ENCODE data around the gene EPB41L5.
"Not testable (repeated sequence)": the region's sequence is repeated elsewhere in the genome, so short reads cannot be mapped to it uniquely, and the experiment has no call there.

- not testable (repeated sequence) for TF ChIP-seq POLR2A, CTCF, EP300, POLR2AphosphoS5 (IDR thresholded peaks at IDR 0.05)
Measured at GRCh38 chr2:119996896-119997891, 15.7 kb upstream of the EPB41L5 start.

All from sigmoid colon (tissue), 4 donors.